HEK293 (cell line): ENCODE measurements around the gene ANXA8.

Experiments
- CTCF ChIA-PET: fragments of 350-600 bp; formaldehyde crosslinking; extraction: SDS; loops from one replicate; lab custom pipeline; 2021; ENCODE audit warnings: antibody characterized with exemption; lab: Yijun Ruan, JAX
- POLR2A ChIA-PET: fragments of 300-600 bp; formaldehyde crosslinking; extraction: SDS; loops from one replicate; lab custom pipeline; 2020; ENCODE audit warnings: antibody characterized with exemption, inconsistent platforms; lab: Yijun Ruan, JAX
- H3K27ac ChIP-seq: fragments of 200-500 bp; sonication (Bioruptor generic); 2 replicates; pipeline ENCODE4 v1.5.1; 2014; ENCODE audit warnings: low read depth, low read length, control low read depth, inconsistent platforms; ENCODE audit errors: extremely low read depth
- H3K36me3 ChIP-seq, 2 experiments: fragments of 200-500 bp in 1 of 2; sonication (Bioruptor generic) in 1 of 2; 1 replicate in 1 of 2; 2 replicates in 1 of 2; pipeline ENCODE4 v1.5.1; 2014 to 2017; ENCODE audit warnings: inconsistent platforms in 2 of 2, low read length in 2 of 2; ENCODE audit not compliant: control insufficient read depth in 2 of 2, insufficient read depth in 1 of 2
- H3K4me1 ChIP-seq: fragments of 200-500 bp; sonication (Bioruptor generic); 2 replicates; pipeline ENCODE4 v1.5.1; 2014; ENCODE audit warnings: mild to moderate bottlenecking, low read length, inconsistent platforms; ENCODE audit not compliant: control insufficient read depth, insufficient read depth
- H3K4me3 ChIP-seq: 2 replicates; pipeline ENCODE4 v1.5.1; 2011; ENCODE audit warnings: low read depth, mild to moderate bottlenecking, control low read depth, low read length, moderate library complexity
- H3K9me3 ChIP-seq: fragments of 200-500 bp; sonication (Bioruptor generic); 2 replicates; pipeline ENCODE4 v1.5.1; 2014; ENCODE audit warnings: low read depth, low read length, inconsistent platforms; ENCODE audit not compliant: control insufficient read depth, insufficient read depth
- GLIS1 ChIP-seq: fragments of 450-650 bp; formaldehyde crosslinking; IDR thresholded peaks from 2 replicates; pipeline ENCODE4 v1.5.1; 2016; ENCODE audit warnings: missing biosample characterization, missing genetic modification characterization
- GLIS2 ChIP-seq: fragments of 450-650 bp; formaldehyde crosslinking; IDR thresholded peaks from 2 replicates; pipeline ENCODE4 v1.5.1; 2016; ENCODE audit warnings: missing biosample characterization, missing genetic modification characterization
- HIC1 ChIP-seq: fragments of 450-650 bp; formaldehyde crosslinking; IDR thresholded peaks from 2 replicates; pipeline ENCODE4 v1.5.1; 2016; ENCODE audit warnings: missing biosample characterization, missing genetic modification characterization
- HOXD13 ChIP-seq: sonication (generic); formaldehyde crosslinking; IDR thresholded peaks from 2 replicates; pipeline ENCODE4 v1.8.0; 2022; ENCODE audit warnings: missing genetic modification reagents, borderline replicate concordance
- INSM2 ChIP-seq: fragments of 450-650 bp; formaldehyde crosslinking; IDR thresholded peaks from 2 replicates; pipeline ENCODE4 v1.5.1; 2016; ENCODE audit warnings: missing biosample characterization, missing genetic modification characterization
- KLF17 ChIP-seq: fragments of 450-650 bp; formaldehyde crosslinking; IDR thresholded peaks from 2 replicates; pipeline ENCODE4 v1.5.1; 2016; ENCODE audit warnings: missing biosample characterization, missing genetic modification characterization
- KLF9 ChIP-seq: fragments of 450-650 bp; formaldehyde crosslinking; IDR thresholded peaks from 2 replicates; pipeline ENCODE4 v1.5.1; 2016; ENCODE audit warnings: missing biosample characterization, missing genetic modification characterization, low read depth
- MZF1 ChIP-seq: fragments of 450-650 bp; formaldehyde crosslinking; IDR thresholded peaks from 2 replicates; pipeline ENCODE4 v1.5.1; 2017; ENCODE audit warnings: missing biosample characterization, missing genetic modification characterization, borderline replicate concordance
- SCRT2 ChIP-seq: fragments of 450-650 bp; formaldehyde crosslinking; IDR thresholded peaks from 2 replicates; pipeline ENCODE4 v1.5.1; 2016; ENCODE audit warnings: missing biosample characterization, missing genetic modification characterization
- SP7 ChIP-seq: fragments of 450-650 bp; formaldehyde crosslinking; IDR thresholded peaks from 2 replicates; pipeline ENCODE4 v1.5.1; 2016; ENCODE audit warnings: missing biosample characterization, missing genetic modification characterization
- ZEB2 ChIP-seq: fragments of 450-650 bp; formaldehyde crosslinking; IDR thresholded peaks from 2 replicates; pipeline ENCODE4 v1.5.1; 2016; ENCODE audit warnings: missing biosample characterization, missing genetic modification characterization
- ZIC2 ChIP-seq: fragments of 450-650 bp; formaldehyde crosslinking; IDR thresholded peaks from 2 replicates; pipeline ENCODE4 v1.5.1; 2016; ENCODE audit warnings: missing biosample characterization, missing genetic modification characterization
- ZNF16 ChIP-seq: fragments of 450-650 bp; formaldehyde crosslinking; IDR thresholded peaks from 2 replicates; pipeline ENCODE4 v1.5.1; 2016; ENCODE audit warnings: low read depth, missing biosample characterization, missing genetic modification characterization
- ZNF266 ChIP-seq: fragments of 450-650 bp; formaldehyde crosslinking; IDR thresholded peaks from 2 replicates; pipeline ENCODE4 v1.5.1; 2016; ENCODE audit warnings: missing biosample characterization, missing genetic modification characterization, low read depth
- ZNF423 ChIP-seq: fragments of 450-650 bp; formaldehyde crosslinking; IDR thresholded peaks from 2 replicates; pipeline ENCODE4 v1.5.1; 2016; ENCODE audit warnings: missing biosample characterization, missing genetic modification characterization
- ZNF629 ChIP-seq: fragments of 450-650 bp; formaldehyde crosslinking; IDR thresholded peaks from 2 replicates; pipeline ENCODE4 v1.5.1; 2017; ENCODE audit warnings: missing biosample characterization, missing genetic modification characterization
- ZNF830 ChIP-seq: fragments of 450-650 bp; IDR thresholded peaks from 2 replicates; pipeline ENCODE4 v1.5.0; 2018; ENCODE audit warnings: missing biosample characterization, missing genetic modification characterization, low read depth, mild to moderate bottlenecking, moderate library complexity
- ZSCAN30 ChIP-seq: fragments of 450-650 bp; IDR thresholded peaks from 2 replicates; pipeline ENCODE4 v1.5.1; 2018; ENCODE audit warnings: missing biosample characterization, mild to moderate bottlenecking, missing genetic modification characterization, moderate library complexity
- ZXDB ChIP-seq: fragments of 450-650 bp; formaldehyde crosslinking; IDR thresholded peaks from 2 replicates; pipeline ENCODE4 v1.5.1; 2016; ENCODE audit warnings: missing biosample characterization, missing genetic modification characterization

Gene ANXA8

GRCh38 chr10:47421057-47421952 is 62.6 kb downstream of the ANXA8 start:
- CTCF ChIA-PET = interaction anchor here (1.8 kb wide), 1 partner anchor 17 kb away, joined by 7 read pairs; no protein-coding TSS in a partner anchor
- H3K4me1 ChIP-seq = no peaks in the 10 kb centered on the region
- no peak for TF ChIP-seq KLF9
- TF ChIP-seq MZF1 (tag by site-specific recombination) = no peak
- TF ChIP-seq ZIC2 = peak; percentile 29; the same call in 1 of the 2 replicates
- TF ChIP-seq GLIS1 (tag by site-specific recombination) = peak; percentile 34; the same call in 1 of the 2 replicates
- TF ChIP-seq GLIS2 = 0 out of 2 replicates have a peak, but pooled peaks have one; percentile 31
- peak; percentile 55 for TF ChIP-seq ZNF629 (tag by site-specific recombination)
- no peak for TF ChIP-seq ZEB2 (tag by site-specific recombination)
- TF ChIP-seq SP7 = peak; percentile 71
- no peak for TF ChIP-seq HOXD13
- no peak for TF ChIP-seq ZNF266 (tag by site-specific recombination)
- TF ChIP-seq ZNF830 (tag by site-specific recombination) = no peak
- no peak for TF ChIP-seq ZNF423 (tag by site-specific recombination)
- no peaks in the 10 kb centered on the region for H3K36me3 ChIP-seq
- no peaks in the 10 kb centered on the region for H3K9me3 ChIP-seq
- H3K27ac ChIP-seq = no peak overlapping the region
- POLR2A ChIA-PET = no interaction called here
- no peak overlapping the region for H3K4me3 ChIP-seq

GRCh38 chr10:47420305-47421056 is 63.4 kb downstream of the ANXA8 start:
- TF ChIP-seq ZXDB (tag by site-specific recombination) (no peak), ZNF16 (tag by site-specific recombination) (no peak), ZIC2 (no peak), ZSCAN30 (tag by site-specific recombination) (no peak), INSM2 (tag by site-specific recombination) (no peak), SCRT2 (no peak), HIC1 (no peak), KLF17 (tag by site-specific recombination) (no peak)
- TF ChIP-seq, all 188 proteins: peak for 0
- H3K4me1 ChIP-seq = no peaks in the 10 kb centered on the region
- CTCF ChIA-PET = no interaction called here

More at GRCh38 chr10:47420305-47421056, 63.4 kb downstream of the ANXA8 start:
- POLR2A ChIA-PET = no interaction called here
- Histone ChIP-seq H3K4me3 (no peak overlapping the region), H3K9me3 (no peaks in the 10 kb centered on the region), H3K36me3 (no peaks in the 10 kb centered on the region), H3K27ac (no peak overlapping the region)
